ENCODE data around the gene OR13J1.

Gene OR13J1

GRCh38 chr9:35822926-35823325 lies 47.3 kb downstream of the OR13J1 start:
- DNase-seq (ENCODE audit: low read depth): no peak
- H3K4me3 ChIP-seq (replicated peaks; ENCODE audit: low read depth, low read length): no peak overlapping the region
- TF ChIP-seq CTCF (IDR thresholded peaks at IDR 0.05; ENCODE audit: low read length, missing control alignments): no peak

- no peak overlapping the region for H3K4me3 ChIP-seq (replicated peaks; ENCODE audit: low read depth, low read length)
- peak; percentile 60 for DNase-seq (ENCODE audit: low read depth)
- TF ChIP-seq CTCF (IDR thresholded peaks at IDR 0.05; ENCODE audit: low read length, missing control alignments): no peak
Measured at GRCh38 chr9:35820076-35820475, 50.1 kb downstream of the OR13J1 start.
